Endothelial cell of umbilical vein (primary cell): ENCODE results near the gene C1orf122. TPM values are rescaled to one million over a fixed set of nuclear protein-coding genes. Genes with fewer than 3 reads are reported as not detected.

Experiments used
- BruUV-seq: library from RNA; stranded (reverse); fragments of 400-500 nt; replicated peaks from 2 replicates; lab custom pipeline; 2021; lab: Mats Ljungman, UMichigan
- CTCF ChIA-PET: fragments of 300-600, 350-600 bp; sonication (Branson Sonifier 250); formaldehyde crosslinking; loops from one replicate; lab custom pipeline; 2021; ENCODE audit warnings: antibody characterized with exemption, inconsistent platforms; lab: Charles Lee
- POLR2A ChIA-PET: fragments of 300-600, 350-600 bp; sonication (Branson Sonifier 250); formaldehyde crosslinking; loops from one replicate; lab custom pipeline; 2021; ENCODE audit warnings: antibody characterized with exemption, inconsistent platforms; lab: Charles Lee
- DNase-seq: peaks from one replicate; pipeline ENCODE4 v3.0.0-alpha.2; 2011; ENCODE audit warnings: low read depth, low spot score
- FAIRE-seq: peaks from 2 replicates; lab custom pipeline; 2011; peaks lifted over from hg19 to GRCh38; lab: Jason Lieb, UNC
- H2AFZ ChIP-seq: 2 replicates; pipeline ENCODE4 v1.6.0; 2012; ENCODE audit warnings: low read depth, low read length, control low read depth, inconsistent platforms
- H3K27ac ChIP-seq: 2 replicates; pipeline ENCODE4 v1.5.1; 2011; ENCODE audit warnings: low read depth, mild to moderate bottlenecking, control low read depth, low read length, moderate library complexity; ENCODE audit not compliant: insufficient read depth
- H3K27me3 ChIP-seq, 2 experiments: 2 replicates each; pipeline versions ENCODE4 v1.6.0 to v1.6.1; 2011; ENCODE audit warnings: low read length in 2 of 2, mixed read lengths in 1 of 2; ENCODE audit not compliant: control insufficient read depth in 2 of 2, insufficient read depth in 2 of 2
- H3K36me3 ChIP-seq, 2 experiments: 2 replicates in 1 of 2; 3 replicates in 1 of 2; pipeline ENCODE4 v1.5.1; 2011; ENCODE audit warnings: low read length in 2 of 2, mild to moderate bottlenecking in 1 of 2, moderate library complexity in 1 of 2; ENCODE audit not compliant: control insufficient read depth in 2 of 2, insufficient read depth in 2 of 2; ENCODE audit errors: extremely low read depth in 1 of 2
- H3K4me1 ChIP-seq: 3 replicates; pipeline ENCODE4 v1.5.1; 2011; ENCODE audit warnings: mild to moderate bottlenecking, low read length; ENCODE audit not compliant: control insufficient read depth, insufficient read depth; ENCODE audit errors: extremely low read depth
- H3K4me2 ChIP-seq: 2 replicates; pipeline ENCODE4 v1.6.1; 2011; ENCODE audit warnings: low read length, control low read depth, mixed read lengths; ENCODE audit not compliant: insufficient read depth
- H3K4me3 ChIP-seq, 3 experiments: fragments of 200-600 bp in 1 of 3; sonication (generic), shearing (Covaris generic) in 1 of 3; replicated peaks in 1 of 3; 2 replicates each; pipeline ENCODE4 v1.5.1; 2011 to 2016; ENCODE audit warnings: control low read depth in 3 of 3, low read length in 3 of 3, mild to moderate bottlenecking in 2 of 3, inconsistent platforms in 1 of 3, low read depth in 1 of 3, moderate library complexity in 1 of 3; ENCODE audit not compliant: insufficient read depth in 1 of 3
- H3K79me2 ChIP-seq: 2 replicates; pipeline ENCODE4 v1.6.0; 2012; ENCODE audit warnings: low read length, inconsistent platforms; ENCODE audit not compliant: control insufficient read depth, insufficient read depth
- H3K9ac ChIP-seq: replicated peaks from 2 replicates; pipeline ENCODE3; 2011; ENCODE audit warnings: low read length, control low read depth; ENCODE audit not compliant: insufficient read depth; ENCODE audit errors: extremely low read depth
- H3K9me1 ChIP-seq: replicated peaks from 3 replicates; pipeline ENCODE4 v1.6.0; 2011; ENCODE audit warnings: mild to moderate bottlenecking, low read length; ENCODE audit not compliant: control insufficient read depth, insufficient read depth; ENCODE audit errors: extremely low read depth
- H3K9me3 ChIP-seq: replicated peaks from 2 replicates; pipeline ENCODE4 v1.5.1; 2012; ENCODE audit warnings: low read length, inconsistent platforms; ENCODE audit not compliant: control insufficient read depth, insufficient read depth
- H4K20me1 ChIP-seq: replicated peaks from 2 replicates; pipeline ENCODE3; 2011; ENCODE audit warnings: mild to moderate bottlenecking, low read length; ENCODE audit not compliant: control insufficient read depth, insufficient read depth; ENCODE audit errors: extremely low read depth
- CTCF ChIP-seq, 2 donors: IDR thresholded peaks; 1 replicate in 1 of 2; 2 replicates in 1 of 2; pipeline ENCODE4 v1.5.1; 2011; ENCODE audit warnings: low read length in 2 of 2, mild to moderate bottlenecking in 2 of 2, moderate library complexity in 2 of 2, control low read depth in 1 of 2, inconsistent platforms in 1 of 2, low read depth in 1 of 2; ENCODE audit not compliant: insufficient read depth in 1 of 2; ENCODE audit errors: extremely low read depth in 1 of 2
- EZH2 ChIP-seq: IDR thresholded peaks from 2 replicates; pipeline ENCODE4 v1.6.1; 2012; ENCODE audit warnings: borderline replicate concordance, low read depth, mild to moderate bottlenecking, moderate library complexity, low read length, inconsistent platforms; ENCODE audit not compliant: severe bottlenecking
- FOS ChIP-seq: IDR thresholded peaks from 2 replicates; pipeline ENCODE4 v1.6.1; 2011; ENCODE audit warnings: mild to moderate bottlenecking, low read length, moderate library complexity, borderline replicate concordance; ENCODE audit not compliant: insufficient read depth
- GATA2 ChIP-seq: IDR thresholded peaks from 2 replicates; pipeline ENCODE4 v1.7.0; 2011; ENCODE audit warnings: low read depth, mild to moderate bottlenecking, moderate library complexity, mixed read lengths, low read length; ENCODE audit not compliant: insufficient read length, insufficient read depth
- JUN ChIP-seq: IDR thresholded peaks from 2 replicates; pipeline ENCODE4 v1.6.1; 2011; ENCODE audit warnings: borderline replicate concordance, low read depth; ENCODE audit not compliant: insufficient read length, insufficient read depth
- MAX ChIP-seq: IDR thresholded peaks from 2 replicates; pipeline ENCODE4 v1.6.1; 2011; ENCODE audit not compliant: insufficient read depth, insufficient read length
- MYC ChIP-seq: IDR thresholded peaks from one replicate; pipeline ENCODE4 v1.6.1; 2011; ENCODE audit warnings: mild to moderate bottlenecking, low read depth, low read length
- POLR2A ChIP-seq: IDR thresholded peaks from 2 replicates; pipeline ENCODE4 v1.6.1; 2012; ENCODE audit warnings: low read depth, mild to moderate bottlenecking, control low read depth, low read length
- POLR2AphosphoS5 ChIP-seq: IDR thresholded peaks from 2 replicates; pipeline ENCODE4 v1.6.1; 2012; ENCODE audit warnings: low read depth, mild to moderate bottlenecking, control low read depth, low read length, moderate library complexity; ENCODE audit not compliant: insufficient read depth
- dilution Hi-C: fragments of 300-500 bp; cut with MboI; formaldehyde crosslinking; loops from one replicate; pipeline ENCODE4 v1.15.0; 2019; ENCODE audit warnings: low sequenced_read_pairs; ENCODE audit not compliant: extremely low pct_ligation_motif_present
- intact Hi-C: fragments of 100-400 bp; cut with micrococcal nuclease; formaldehyde crosslinking; loops from one replicate; pipeline ENCODE4 v1.10.0; 2022
- polyA plus RNA-seq, 4 experiments: library from polyadenylated mRNA; depleted of rRNA in 3 of 4; stranded (reverse) in 3 of 4; unstranded in 1 of 4; fragments of >200 nt; gene quantifications; 2 replicates each; pipeline versions ENCODE4 v1.2.1 to v1.2.3, GENCODE V29; 2011 to 2012; ENCODE audit warnings: missing spikeins in 1 of 4
- total RNA-seq: library from RNA; stranded (reverse); gene quantifications from 2 replicates; pipeline ENCODE4 v1.2.3, GENCODE V29; 2021

Gene C1orf122
- total and polyA plus RNA-seq, 2 donors (not counting 3 experiments of a cell fraction or from before 2014, with no cell fraction given) = 32.8 to 38.8 TPM

- CTCF ChIA-PET = interaction anchor here (1.3 kb wide), 1 partner anchor 9 kb away, joined by 3 read pairs; no protein-coding TSS in a partner anchor
Measured at GRCh38 chr1:37765916-37766664, 41.5 kb upstream of the C1orf122 start.

More at GRCh38 chr1:37765916-37766664, 41.5 kb upstream of the C1orf122 start:
- Histone ChIP-seq H3K79me2 (no peaks in the 10 kb centered on the region), H3K9ac (no peak overlapping the region), H3K9me1 (no peaks in the 10 kb centered on the region), H3K27me3 (peaks cover 25 to 42% of the 10 kb centered on the region in 2 experiments), H3K27ac (no peak overlapping the region), H3K4me2 (no peak overlapping the region), H2AFZ (no peak overlapping the region), H4K20me1 (no peaks in the 10 kb centered on the region), H3K9me3 (no peaks in the 10 kb centered on the region), H3K4me1 (no peaks in the 10 kb centered on the region), H3K36me3 (no peaks in the 10 kb centered on the region), H3K4me3 (no peak overlapping the region)
- TF ChIP-seq MYC = no peak
- TF ChIP-seq POLR2AphosphoS5 = no peak
- TF ChIP-seq MAX = no peak
- no peak for TF ChIP-seq FOS
- no peak for TF ChIP-seq JUN
- TF ChIP-seq POLR2A = no peak
- TF ChIP-seq CTCF (IDR thresholded peaks at IDR 0.05; ENCODE audit: extremely low read depth in 1 of 2, insufficient read depth in 1 of 2, low read depth in 1 of 2, low read length in 2 of 2) = no peak
- no peak for TF ChIP-seq GATA2
- TF ChIP-seq EZH2 = no peak
- DNase-seq = no peak
- no peak for FAIRE-seq
- intact Hi-C loops = no loop called here
- POLR2A ChIA-PET = no interaction called here
- dilution Hi-C loops = no loop called here
- BruUV-seq = no TSS peak
